SU-DHL-6 (cell line): ENCODE measurements around the gene ADAMTS7.

ENCODE experiments used
- H2AFZ ChIP-seq: fragments of 200-600 bp; sonication (generic); 2 replicates; pipeline ENCODE4 v1.6.1; 2014; ENCODE audit warnings: low read depth, mild to moderate bottlenecking, moderate library complexity, mixed read lengths, antibody characterized with exemption, low read length; ENCODE audit not compliant: severe bottlenecking
- H3F3A ChIP-seq: fragments of 200-600 bp; shearing (Covaris generic); 2 replicates; pipeline ENCODE4 v1.6.0; 2016; ENCODE audit warnings: antibody characterized with exemption, mild to moderate bottlenecking; ENCODE audit not compliant: insufficient read depth
- H3K27ac ChIP-seq: fragments of 200-600 bp; sonication (generic); 2 replicates; pipeline ENCODE4 v1.5.1; 2016; ENCODE audit warnings: low read depth, mild to moderate bottlenecking, low read length, moderate library complexity, mixed read lengths
- H3K27me3 ChIP-seq: fragments of 200-600 bp; sonication (generic), shearing (Covaris generic); 2 replicates; pipeline ENCODE4 v1.6.0; 2014; ENCODE audit warnings: mild to moderate bottlenecking, low read length
- H3K36me3 ChIP-seq: fragments of 200-600 bp; sonication (generic); 2 replicates; pipeline ENCODE4 v1.6.1; 2014; ENCODE audit warnings: mild to moderate bottlenecking, low read length, mixed read lengths
- H3K4me2 ChIP-seq: fragments of 300-600, 200-600 bp; shearing (Covaris generic), sonication (generic); 2 replicates; pipeline ENCODE4 v1.6.0; 2014; ENCODE audit warnings: low read length, low read depth, mild to moderate bottlenecking; ENCODE audit not compliant: poor library complexity, severe bottlenecking
- H3K4me3 ChIP-seq: fragments of 200-600 bp; sonication (generic); 2 replicates; pipeline ENCODE4 v1.5.1; 2014; ENCODE audit warnings: antibody characterized with exemption, low read length, mild to moderate bottlenecking, mixed read lengths; ENCODE audit not compliant: insufficient read depth, poor library complexity, severe bottlenecking
- H3K79me2 ChIP-seq: fragments of 200-600 bp; sonication (generic); 2 replicates; pipeline ENCODE4 v1.6.1; 2014; ENCODE audit warnings: mild to moderate bottlenecking, low read length, moderate library complexity; ENCODE audit not compliant: insufficient read depth
- H3K9ac ChIP-seq: fragments of 200-600 bp; sonication (generic); 2 replicates; pipeline ENCODE4 v1.7.0; 2014; ENCODE audit warnings: mild to moderate bottlenecking, low read length
- H3K9me2 ChIP-seq: fragments of 200-600 bp; sonication (generic); replicated peaks from 2 replicates; pipeline ENCODE4 v1.6.1; 2014; ENCODE audit warnings: low read length; ENCODE audit not compliant: insufficient read depth
- H3K9me3 ChIP-seq: fragments of 200-600 bp; sonication (generic); 2 replicates; pipeline ENCODE4 v1.6.1; 2014; ENCODE audit warnings: low read length, mixed read lengths; ENCODE audit not compliant: insufficient read depth
- H4K20me1 ChIP-seq: fragments of 200-600 bp; sonication (generic); 2 replicates; pipeline ENCODE4 v1.6.1; 2014; ENCODE audit warnings: low read depth, mild to moderate bottlenecking, antibody characterized with exemption, low read length, moderate library complexity, mixed read lengths
- EZH2phosphoT487 ChIP-seq: fragments of 200-600 bp; sonication (generic), shearing (Covaris generic); conservative IDR thresholded peaks from 2 replicates; pipeline ENCODE4 v1.6.1; 2018; ENCODE audit warnings: mild to moderate bottlenecking, antibody characterized with exemption, low read length, moderate library complexity, mixed read lengths
- TF ChIP-seq, protein P1 (sequence below): fragments of 200-600 bp; sonication (generic); IDR thresholded peaks from one replicate; pipeline ENCODE4 v1.5.1; 2017; ENCODE audit warnings: antibody characterized with exemption, mild to moderate bottlenecking, low read length, moderate library complexity; ENCODE audit not compliant: insufficient read depth, poor library complexity, severe bottlenecking

Gene ADAMTS7

GRCh38 chr15:78842519-78842918, 31.3 kb upstream of the ADAMTS7 start:
- H3K36me3 ChIP-seq = no peaks in the 10 kb centered on the region
- H3K27ac ChIP-seq = no peak overlapping the region
- no peaks in the 10 kb centered on the region for H3K9me2 ChIP-seq
- TF ChIP-seq, protein P1, sequence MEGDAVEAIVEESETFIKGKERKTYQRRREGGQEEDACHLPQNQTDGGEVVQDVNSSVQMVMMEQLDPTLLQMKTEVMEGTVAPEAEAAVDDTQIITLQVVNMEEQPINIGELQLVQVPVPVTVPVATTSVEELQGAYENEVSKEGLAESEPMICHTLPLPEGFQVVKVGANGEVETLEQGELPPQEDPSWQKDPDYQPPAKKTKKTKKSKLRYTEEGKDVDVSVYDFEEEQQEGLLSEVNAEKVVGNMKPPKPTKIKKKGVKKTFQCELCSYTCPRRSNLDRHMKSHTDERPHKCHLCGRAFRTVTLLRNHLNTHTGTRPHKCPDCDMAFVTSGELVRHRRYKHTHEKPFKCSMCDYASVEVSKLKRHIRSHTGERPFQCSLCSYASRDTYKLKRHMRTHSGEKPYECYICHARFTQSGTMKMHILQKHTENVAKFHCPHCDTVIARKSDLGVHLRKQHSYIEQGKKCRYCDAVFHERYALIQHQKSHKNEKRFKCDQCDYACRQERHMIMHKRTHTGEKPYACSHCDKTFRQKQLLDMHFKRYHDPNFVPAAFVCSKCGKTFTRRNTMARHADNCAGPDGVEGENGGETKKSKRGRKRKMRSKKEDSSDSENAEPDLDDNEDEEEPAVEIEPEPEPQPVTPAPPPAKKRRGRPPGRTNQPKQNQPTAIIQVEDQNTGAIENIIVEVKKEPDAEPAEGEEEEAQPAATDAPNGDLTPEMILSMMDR = no peak
- no peak for TF ChIP-seq EZH2phosphoT487
- no peaks in the 10 kb centered on the region for H3K79me2 ChIP-seq
- H2AFZ ChIP-seq = no peak overlapping the region
- H3K4me3 ChIP-seq = no peak overlapping the region
- no peaks in the 10 kb centered on the region for H3F3A ChIP-seq
- no peaks in the 10 kb centered on the region for H3K27me3 ChIP-seq
- no peaks in the 10 kb centered on the region for H4K20me1 ChIP-seq
- H3K4me2 ChIP-seq = no peak overlapping the region
- no peak overlapping the region for H3K9ac ChIP-seq
- no peaks in the 10 kb centered on the region for H3K9me3 ChIP-seq

- Histone ChIP-seq H3K27me3 (no peaks in the 10 kb centered on the region), H3K27ac (no peak overlapping the region), H2AFZ (no peak overlapping the region), H3K79me2 (no peaks in the 10 kb centered on the region), H3K4me3 (no peak overlapping the region), H3K36me3 (no peaks in the 10 kb centered on the region), H3K9ac (no peak overlapping the region), H3K9me2 (no peaks in the 10 kb centered on the region), H4K20me1 (no peaks in the 10 kb centered on the region), H3K9me3 (no peaks in the 10 kb centered on the region), H3K4me2 (no peak overlapping the region), H3F3A (no peaks in the 10 kb centered on the region)
- TF ChIP-seq EZH2phosphoT487 = no peak
- TF ChIP-seq, protein P1 = no peak
Measured at GRCh38 chr15:78841891-78842290, 30.6 kb upstream of the ADAMTS7 start.

GRCh38 chr15:78841376-78841706, 30.1 kb upstream of the ADAMTS7 start:
- H3K36me3 ChIP-seq = no peaks in the 10 kb centered on the region
- no peaks in the 10 kb centered on the region for H3K9me3 ChIP-seq
- H3K27ac ChIP-seq = no peak overlapping the region
- H3F3A ChIP-seq = no peaks in the 10 kb centered on the region
- no peak for TF ChIP-seq EZH2phosphoT487
- TF ChIP-seq, protein P1 = no peak
- no peaks in the 10 kb centered on the region for H3K79me2 ChIP-seq
- no peak overlapping the region for H3K4me3 ChIP-seq
- H3K9ac ChIP-seq = no peak overlapping the region
- no peaks in the 10 kb centered on the region for H4K20me1 ChIP-seq
- no peaks in the 10 kb centered on the region for H3K9me2 ChIP-seq
- H3K4me2 ChIP-seq = no peak overlapping the region
- no peak overlapping the region for H2AFZ ChIP-seq
- no peaks in the 10 kb centered on the region for H3K27me3 ChIP-seq
